Tibial artery (tissue), 4 donors: Measurements from ENCODE around the gene TAS1R1.

ENCODE experiments used
- DNase-seq, 2 donors: peaks; one replicate each; pipeline ENCODE4 v3.0.0-alpha.2; 2019
- H3K27ac ChIP-seq, 2 donors: fragments of 200-600 bp; sonication (generic) in 1 of 2; 1 replicate in 1 of 2; 2 replicates in 1 of 2; pipeline ENCODE4 v1.5.1; 2018 to 2019; ENCODE audit warnings: mild to moderate bottlenecking in 1 of 2
- H3K27me3 ChIP-seq, 2 donors: fragments of 200-600 bp; sonication (generic) in 1 of 2; one replicate each; pipeline versions ENCODE4 v1.5.1 to v1.6.0; 2016 to 2019
- H3K36me3 ChIP-seq, 3 donors: fragments of 200-600 bp; sonication (generic) in 2 of 3; one replicate each; pipeline ENCODE4 v1.5.1; 2016 to 2019; ENCODE audit warnings: mild to moderate bottlenecking in 2 of 3
- H3K4me1 ChIP-seq, 4 donors: fragments of 200-600 bp; sonication (generic) in 2 of 4; 1 replicate in 3 of 4; 2 replicates in 1 of 4; pipeline ENCODE4 v1.5.1; 2016 to 2019
- H3K4me3 ChIP-seq, 2 donors: fragments of 200-600 bp; sonication (generic) in 1 of 2; 1 replicate in 1 of 2; 2 replicates in 1 of 2; pipeline ENCODE4 v1.5.1; 2018 to 2019; ENCODE audit warnings: mild to moderate bottlenecking in 2 of 2
- H3K9me3 ChIP-seq, 3 donors: fragments of 200-600 bp; sonication (generic) in 1 of 3; one replicate each; pipeline ENCODE4 v1.5.1; 2016 to 2019
- CTCF ChIP-seq, 2 experiments: fragments of 200-600 bp in 1 of 2; fragments of 450-650 bp in 1 of 2; IDR thresholded peaks; one replicate each; pipeline ENCODE4 v1.5.1; 2017 to 2019; ENCODE audit warnings: antibody characterized with exemption in 2 of 2, mild to moderate bottlenecking in 1 of 2, moderate library complexity in 1 of 2
- intact Hi-C: fragments of 100-400 bp; cut with DNase I; formaldehyde crosslinking; loops from one replicate; pipeline ENCODE4 v1.15.0; 2023; ENCODE audit warnings: low total_unique reads

The TAS1R1 gene

GRCh38 chr1:6534248-6534822, 20.8 kb upstream of the TAS1R1 start:
- TF ChIP-seq CTCF (IDR thresholded peaks at IDR 0.05): no peak
- H3K4me1 ChIP-seq: no peaks in the 10 kb centered on the region
- H3K27ac ChIP-seq: no peak overlapping the region
- no peak for DNase-seq
- no peaks in the 10 kb centered on the region for H3K27me3 ChIP-seq
- peaks cover 49 to 85% (median 61%) of the 10 kb centered on the region in 3 donors for H3K36me3 ChIP-seq
- H3K9me3 ChIP-seq: no peaks in the 10 kb centered on the region
- H3K4me3 ChIP-seq: no peak overlapping the region
- intact Hi-C loops: no loop called here

GRCh38 chr1:6535214-6535613, 19.9 kb upstream of the TAS1R1 start:
- H3K4me1 ChIP-seq: no peaks in the 10 kb centered on the region
- no peak overlapping the region for H3K4me3 ChIP-seq
- intact Hi-C loops: no loop called here
- peaks cover 49 to 76% (median 54%) of the 10 kb centered on the region in 3 donors for H3K36me3 ChIP-seq
- H3K27me3 ChIP-seq: no peaks in the 10 kb centered on the region
- no peak overlapping the region for H3K27ac ChIP-seq
- TF ChIP-seq CTCF (IDR thresholded peaks at IDR 0.05): no peak
- DNase-seq: no peak
- no peaks in the 10 kb centered on the region for H3K9me3 ChIP-seq

GRCh38 chr1:6536291-6536690, 18.8 kb upstream of the TAS1R1 start:
- TF ChIP-seq CTCF (IDR thresholded peaks at IDR 0.05): no peak
- Histone ChIP-seq H3K36me3 (peaks cover 41 to 73% (median 47%) of the 10 kb centered on the region in 3 donors), H3K27me3 (no peaks in the 10 kb centered on the region), H3K9me3 (no peaks in the 10 kb centered on the region), H3K4me3 (no peak overlapping the region), H3K27ac (no peak overlapping the region), H3K4me1 (no peaks in the 10 kb centered on the region)
- no peak for DNase-seq
- intact Hi-C loops: no loop called here

GRCh38 chr1:6538956-6539355, 16.2 kb upstream of the TAS1R1 start:
- H3K36me3 ChIP-seq: peaks cover 36 to 74% (median 39%) of the 10 kb centered on the region in 3 donors
- H3K27ac ChIP-seq: no peak overlapping the region
- no peak for DNase-seq
- no peaks in the 10 kb centered on the region for H3K4me1 ChIP-seq
- intact Hi-C loops: no loop called here
- H3K27me3 ChIP-seq: no peaks in the 10 kb centered on the region
- no peak overlapping the region for H3K4me3 ChIP-seq
- TF ChIP-seq CTCF (IDR thresholded peaks at IDR 0.05): no peak
- H3K9me3 ChIP-seq: no peaks in the 10 kb centered on the region

GRCh38 chr1:6544831-6545230, 10.3 kb upstream of the TAS1R1 start:
- TF ChIP-seq CTCF (IDR thresholded peaks at IDR 0.05): no peak
- no peak overlapping the region for H3K27ac ChIP-seq
- H3K36me3 ChIP-seq: peaks cover 55 to 94% (median 73%) of the 10 kb centered on the region in 3 donors

More at GRCh38 chr1:6544831-6545230, 10.3 kb upstream of the TAS1R1 start:
- intact Hi-C loops: loop anchor here (5.0 kb wide), 1 partner anchor 102 kb away; no protein-coding TSS in a partner anchor
- DNase-seq: no peak
- H3K27me3 ChIP-seq: no peaks in the 10 kb centered on the region
- H3K4me1 ChIP-seq: no peaks in the 10 kb centered on the region
- no peaks in the 10 kb centered on the region for H3K9me3 ChIP-seq
- no peak overlapping the region for H3K4me3 ChIP-seq
